Suppressor macrophage treated with lipopolysaccharide for 1 hour (primary cell): ENCODE results near the gene SEC14L2.

Experiments used
- DNase-seq, 3 donors: peaks; one replicate each; pipeline ENCODE4 v3.0.0-alpha.2; 2020 to 2022

The SEC14L2 gene

DNA sequence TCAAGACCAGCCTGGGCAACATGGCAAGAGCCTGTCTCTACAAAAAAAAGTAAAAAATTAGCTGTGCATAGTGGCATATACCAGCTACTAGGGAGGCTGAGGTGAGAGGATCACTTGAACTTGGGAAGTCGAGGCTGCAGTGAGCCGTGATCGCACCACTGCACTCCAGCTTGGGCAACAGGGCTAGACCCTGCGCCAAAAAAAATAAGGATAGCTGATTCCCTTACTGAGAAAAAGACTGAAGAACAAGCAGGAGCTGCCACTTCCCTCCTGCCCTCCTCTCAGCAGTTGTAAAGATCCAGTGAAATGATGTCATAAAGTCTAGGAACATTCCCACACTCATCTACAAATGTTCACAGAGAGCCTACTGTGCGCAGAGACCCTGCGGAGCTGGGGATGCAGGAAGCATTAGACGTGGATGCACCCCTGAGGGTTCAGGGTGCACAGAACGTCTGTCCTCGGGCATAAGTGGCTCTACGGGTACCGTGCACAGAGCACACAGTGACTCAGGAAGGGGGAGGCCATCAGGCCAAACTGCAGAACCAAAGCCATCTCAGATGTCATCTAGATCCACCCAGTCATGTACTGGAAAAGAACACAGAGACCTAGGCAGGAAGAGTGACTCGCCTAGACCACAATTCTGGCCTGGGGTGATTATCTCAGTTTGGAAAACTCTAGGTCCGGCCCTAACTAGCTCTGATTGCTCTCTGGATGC is 11.7 kb downstream of the SEC14L2 start:
- peak in 2 of 3 donors; percentile 15 to 44 for DNase-seq

GRCh38 chr22:30411780-30412179 is 15.0 kb downstream of the SEC14L2 start:
- DNase-seq, result no peak

- no peak for DNase-seq
Observed at GRCh38 chr22:30413001-30413400, 16.2 kb downstream of the SEC14L2 start.

DNA sequence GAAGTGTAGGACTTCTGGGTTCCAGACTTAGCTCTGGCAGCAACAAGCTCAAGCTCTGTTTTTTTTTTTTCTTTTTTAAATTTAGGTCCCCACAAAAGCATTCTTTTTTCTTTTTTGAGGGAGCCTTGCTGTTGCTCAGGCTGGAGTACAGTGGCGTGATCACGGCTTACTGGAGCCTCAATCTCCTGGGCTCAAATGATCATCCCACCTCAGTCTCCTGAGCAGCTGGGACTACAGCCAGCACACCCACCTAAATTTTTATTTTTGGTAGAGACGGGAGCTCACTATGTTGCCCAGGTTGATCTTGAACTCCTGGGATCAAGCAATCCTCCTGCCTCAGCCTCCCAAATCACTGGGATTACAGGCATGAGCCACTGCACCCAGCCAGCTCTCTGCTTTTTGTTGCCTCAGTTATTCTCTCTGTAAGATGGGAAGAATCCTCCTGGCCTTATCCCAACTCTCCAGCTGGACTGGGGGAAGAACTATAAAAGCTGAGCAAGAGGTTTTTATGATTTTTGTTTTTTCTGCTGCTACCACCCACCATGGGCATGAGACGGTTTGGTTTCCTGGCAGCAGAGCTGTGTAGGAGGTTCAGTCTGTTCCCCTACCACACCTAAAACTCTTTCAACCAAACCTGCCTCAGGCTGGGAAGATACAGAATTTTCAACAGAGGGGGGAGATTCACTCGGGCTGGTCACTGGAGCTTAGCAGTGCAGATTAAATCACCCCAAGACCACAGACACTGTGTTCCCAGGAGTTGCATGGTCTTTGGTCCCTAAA is 17.1 kb downstream of the SEC14L2 start:
- no peak for DNase-seq

DNA sequence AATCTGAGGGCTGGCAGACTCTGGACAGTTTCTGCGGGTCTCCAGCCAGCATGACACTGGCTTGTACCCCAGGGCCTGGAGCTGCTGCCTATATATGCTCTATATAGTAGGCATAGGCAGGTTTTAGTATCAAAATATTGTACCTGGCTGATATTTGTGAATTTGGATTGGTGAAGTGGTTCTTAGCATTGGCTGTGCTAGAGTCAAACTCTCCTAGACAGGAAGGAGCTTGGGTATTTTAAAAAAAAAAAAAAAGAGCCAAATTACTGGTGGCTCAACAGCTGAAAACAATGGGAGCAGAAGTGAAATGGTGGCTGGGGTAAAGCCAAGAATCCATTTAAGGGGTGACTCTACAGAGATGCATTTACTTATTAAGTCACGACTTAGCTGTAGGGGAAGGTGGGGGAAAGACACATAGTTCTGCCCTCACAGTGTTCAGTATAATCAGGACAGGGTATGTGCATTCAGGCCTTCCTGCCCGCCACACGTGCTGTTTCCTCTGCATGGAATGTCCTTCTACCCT is 17.8 kb downstream of the SEC14L2 start:
- DNase-seq, result no peak

DNA sequence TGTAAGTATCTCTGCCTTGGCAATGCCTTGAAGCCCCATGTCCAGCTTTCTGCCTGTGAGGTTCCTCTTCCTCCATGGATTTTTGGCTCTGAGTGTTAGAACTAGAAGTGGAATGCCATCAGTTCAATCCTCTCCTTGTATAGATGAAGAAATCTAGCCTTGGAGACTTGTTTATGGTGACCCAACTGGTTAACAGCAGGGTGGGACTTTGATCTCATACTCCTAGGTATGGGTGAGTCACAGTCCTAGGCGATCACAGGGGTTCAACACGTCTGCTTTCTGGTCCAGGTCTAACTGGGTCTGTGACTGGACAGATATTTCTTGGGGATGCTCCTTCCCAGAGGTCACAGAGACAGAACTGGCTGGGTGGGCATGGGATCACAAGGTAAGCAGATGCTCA is 19.6 kb downstream of the SEC14L2 start:
- DNase-seq, result no peak

DNA sequence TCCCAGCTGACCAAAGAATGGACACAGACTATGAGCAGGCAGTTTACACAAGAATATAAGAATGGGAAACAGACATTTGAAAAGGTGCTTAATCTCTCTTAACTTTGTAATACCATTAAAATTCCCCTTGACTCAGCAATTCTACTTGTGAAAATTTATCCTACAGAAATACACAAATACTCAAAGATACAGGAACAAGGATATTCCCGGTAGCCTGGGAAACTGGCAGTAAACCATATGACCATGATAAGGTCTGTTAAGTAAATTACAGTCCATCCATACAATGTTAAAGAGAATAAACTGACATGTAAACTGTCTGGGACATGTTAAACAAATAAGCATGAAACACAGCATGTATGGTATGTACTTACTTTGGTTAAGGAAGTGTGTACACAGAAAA is 20.0 kb downstream of the SEC14L2 start:
- DNase-seq, result no peak

GRCh38 chr22:30420347-30421125 is 23.7 kb downstream of the SEC14L2 start:
- peak; percentile 50 to 67 (median 51) for DNase-seq

GRCh38 chr22:30421695-30422480 is 25.1 kb downstream of the SEC14L2 start:
- peak; percentile 60 to 72 (median 63) for DNase-seq

- peak; percentile 90 to 95 (median 90) for DNase-seq
Observed at GRCh38 chr22:30422481-30423300, 25.9 kb downstream of the SEC14L2 start.

DNA sequence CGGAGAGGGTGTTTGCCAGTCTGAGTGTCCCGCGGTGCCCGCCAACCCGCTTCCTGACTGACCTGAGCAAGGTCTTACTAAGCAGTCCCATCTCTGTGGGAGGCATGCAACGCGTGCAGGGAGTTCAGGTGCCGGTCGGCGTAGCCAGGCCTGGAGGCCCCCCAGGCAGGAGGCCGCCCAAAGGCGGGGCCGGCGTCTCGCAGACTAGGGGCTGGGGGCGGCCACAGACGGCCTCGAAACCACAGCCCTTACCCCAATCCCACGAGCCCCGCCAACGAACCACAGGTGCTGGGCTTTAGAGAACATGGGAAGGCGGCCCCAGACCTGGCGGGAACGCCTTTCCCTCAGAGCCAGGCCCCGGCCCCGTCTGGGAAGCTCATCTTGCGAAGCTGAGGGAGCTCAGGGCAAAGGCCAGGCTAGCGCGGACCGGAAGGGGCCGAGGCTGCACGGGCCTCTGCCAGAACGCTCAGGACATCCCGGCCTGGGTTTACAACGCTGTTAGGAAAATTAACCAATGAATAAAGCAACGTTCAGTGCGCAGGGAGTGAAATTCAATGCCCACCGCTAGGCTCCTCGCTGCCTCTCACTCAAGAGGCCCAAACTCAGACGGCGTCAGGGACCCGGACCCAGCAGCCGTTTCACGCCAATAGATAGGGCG is 26.6 kb downstream of the SEC14L2 start:
- no peak for DNase-seq

DNA sequence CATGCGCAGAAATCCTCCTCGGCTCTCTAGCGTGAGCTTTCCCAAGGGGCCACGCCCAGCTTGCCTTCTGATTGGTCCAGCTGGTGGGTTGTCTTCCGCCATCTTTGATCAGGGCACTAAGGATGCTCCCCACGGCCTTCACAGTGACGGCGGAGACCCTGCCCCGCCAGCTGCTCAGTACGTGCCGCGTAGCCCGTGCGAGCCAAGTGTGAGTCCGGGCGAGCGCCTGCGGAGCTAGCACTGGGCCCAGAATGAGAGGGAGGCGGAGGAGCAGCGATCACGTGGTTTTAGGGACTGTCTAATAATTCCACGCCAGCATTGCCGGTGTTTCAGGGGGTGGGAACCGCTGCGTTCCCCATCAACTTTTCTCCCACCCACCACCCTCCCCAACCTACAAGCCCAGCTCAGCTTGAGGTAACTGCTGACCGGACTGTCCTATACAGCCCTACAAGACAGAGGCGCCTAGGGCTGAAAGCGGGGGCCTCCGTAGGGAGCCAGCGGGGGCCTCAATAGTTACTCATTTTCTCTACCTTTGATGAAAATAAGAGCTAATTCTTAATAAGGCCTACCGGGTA is 27.2 kb downstream of the SEC14L2 start:
- DNase-seq, result peak; percentile 98 to 99 (median 99)

DNA sequence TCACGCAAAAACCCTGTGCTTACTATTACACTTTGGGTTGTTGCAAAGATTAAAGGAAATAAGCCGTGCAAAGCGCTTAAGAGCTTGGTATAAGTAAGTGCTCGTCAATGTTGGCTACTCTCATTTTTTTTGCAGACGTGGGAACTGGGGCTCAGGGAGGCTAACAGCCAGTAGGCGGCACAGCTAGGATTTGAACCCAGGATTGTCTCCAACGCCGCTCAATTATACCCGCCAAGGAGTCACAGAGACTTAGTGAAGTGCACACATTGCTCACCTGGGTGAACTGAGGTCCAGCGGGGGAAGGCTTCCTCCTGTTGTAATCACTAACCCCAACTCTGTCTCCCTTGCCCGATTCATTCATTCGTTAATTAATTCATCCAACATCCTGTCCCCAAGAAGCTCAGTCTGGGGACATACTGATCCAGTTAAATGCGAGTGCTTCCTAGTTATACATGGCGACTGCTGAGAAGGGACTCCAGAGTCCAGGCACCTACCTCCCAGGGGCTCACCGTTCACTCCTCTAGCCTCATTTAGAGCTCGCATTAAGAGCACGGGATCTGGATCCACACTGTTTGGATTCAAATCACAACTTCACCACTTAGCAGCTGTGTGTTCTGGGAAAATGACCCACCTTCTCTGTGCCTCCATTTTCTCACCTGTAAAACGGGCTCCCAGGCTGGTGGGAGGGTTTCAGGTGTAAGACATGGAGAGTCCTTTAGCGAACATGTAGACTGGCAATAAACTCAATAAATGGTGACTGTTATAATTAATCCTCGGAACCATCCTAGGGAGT is 27.9 kb downstream of the SEC14L2 start:
- DNase-seq, result no peak

GRCh38 chr22:30425327-30425615 is 28.5 kb downstream of the SEC14L2 start:
- no peak for DNase-seq

DNA sequence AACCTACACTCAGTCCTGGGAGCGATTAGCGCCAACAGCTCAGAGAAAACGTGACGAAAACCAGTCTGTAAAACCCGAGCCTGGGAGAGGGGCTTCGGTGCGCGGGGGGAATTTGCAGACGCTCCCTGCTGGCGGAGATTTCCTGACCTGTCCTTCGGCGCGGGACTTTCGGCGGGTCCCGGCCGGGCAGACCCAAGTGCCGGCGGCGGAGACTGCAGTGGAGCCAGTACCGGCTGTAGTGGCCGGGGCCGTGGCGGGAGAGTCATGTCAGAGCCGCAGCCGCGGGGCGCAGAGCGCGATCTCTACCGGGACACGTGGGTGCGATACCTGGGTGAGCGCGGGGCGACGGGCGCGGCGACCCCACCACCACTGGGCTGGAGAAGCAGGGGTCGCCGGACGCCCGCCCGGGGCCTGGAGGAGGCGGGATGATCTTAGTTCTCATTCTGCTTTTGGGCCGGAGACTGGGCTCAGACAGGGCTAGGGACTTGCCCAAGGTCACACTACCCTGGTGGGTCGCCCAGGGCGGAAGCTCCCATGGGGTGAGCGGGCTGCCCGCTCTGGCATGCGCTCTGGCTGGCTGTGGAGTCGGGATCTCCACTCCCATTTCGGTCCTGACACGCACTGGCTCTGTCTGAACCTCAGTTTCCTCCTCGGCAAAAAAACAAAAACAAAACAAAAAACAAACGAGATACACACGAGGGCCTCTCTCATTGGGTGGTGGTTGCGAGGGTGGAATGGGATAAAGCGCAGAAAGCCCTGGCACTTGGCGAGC is 29.0 kb downstream of the SEC14L2 start, which contains the start of gene MTFP1:
TSS of gene MTFP1 (plus strand) at position 153 of the 772 bp plus-strand sequence. CDS start at position 265, 112 bp downstream.
- DNase-seq, result peak; percentile 71 to 85 (median 71)

DNA sequence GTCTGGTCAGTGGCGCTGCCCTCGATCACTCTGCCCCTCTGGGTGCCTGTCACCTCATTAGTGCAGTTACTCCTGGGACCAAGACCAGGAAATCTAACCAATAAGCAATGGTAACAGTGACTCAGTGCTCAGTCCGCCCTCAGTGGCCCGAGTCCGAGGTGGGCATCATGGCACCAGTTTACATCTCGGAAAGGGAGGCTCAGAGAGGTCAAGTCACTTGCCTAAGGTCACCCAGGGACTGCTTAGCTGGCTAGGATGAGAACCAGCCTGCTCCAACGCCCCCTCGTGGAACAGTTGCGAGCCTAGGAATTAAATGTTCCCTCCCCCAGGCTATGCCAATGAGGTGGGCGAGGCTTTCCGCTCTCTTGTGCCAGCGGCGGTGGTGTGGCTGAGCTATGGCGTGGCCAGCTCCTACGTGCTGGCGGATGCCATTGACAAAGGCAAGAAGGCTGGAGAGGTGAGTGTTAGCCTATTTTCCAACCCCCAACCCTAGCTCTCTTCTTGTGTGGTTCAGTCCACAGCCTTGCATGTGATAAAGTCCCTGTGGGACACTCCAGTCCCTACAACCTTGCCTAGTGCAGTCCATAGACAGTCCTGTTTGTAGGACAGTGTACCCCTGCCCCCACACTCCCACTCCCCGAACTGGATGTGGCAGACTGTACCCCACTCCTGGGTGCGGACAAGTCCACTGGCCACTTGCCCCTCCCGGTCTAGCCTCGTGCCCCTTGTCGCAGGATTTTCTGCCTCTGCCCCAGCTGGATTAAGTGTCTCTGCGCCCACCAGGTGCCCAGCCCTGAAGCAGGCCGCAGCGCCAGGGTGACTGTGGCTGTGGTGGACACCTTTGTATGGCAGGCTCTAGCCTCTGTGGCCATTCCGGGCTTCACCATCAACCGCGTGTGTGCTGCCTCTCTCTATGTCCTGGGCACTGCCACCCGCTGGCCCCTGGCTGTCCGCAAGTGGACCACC is 29.9 kb downstream of the SEC14L2 start:
- DNase-seq, result peak; percentile 91 to 93 (median 93)

DNA sequence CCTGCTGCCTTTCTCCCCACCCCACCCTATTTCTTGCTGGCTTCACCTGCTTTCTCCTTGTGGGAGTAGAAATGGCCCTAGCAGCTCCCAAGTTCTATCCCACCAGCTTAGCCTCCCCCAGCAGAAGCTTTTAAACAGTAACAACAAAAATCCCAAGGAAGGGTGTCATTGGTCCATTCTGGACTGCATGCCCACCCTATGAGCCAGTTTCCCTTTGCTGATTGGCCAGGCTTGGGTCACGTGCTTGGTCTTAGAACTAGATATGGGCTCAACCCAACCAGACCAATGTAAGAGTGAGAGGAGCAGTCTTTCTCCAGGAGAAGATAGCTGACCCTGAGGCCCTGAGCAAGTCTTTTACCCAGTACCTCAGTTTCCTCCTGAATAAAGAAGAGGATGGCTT is 31.1 kb downstream of the SEC14L2 start:
- DNase-seq, result no peak

DNA sequence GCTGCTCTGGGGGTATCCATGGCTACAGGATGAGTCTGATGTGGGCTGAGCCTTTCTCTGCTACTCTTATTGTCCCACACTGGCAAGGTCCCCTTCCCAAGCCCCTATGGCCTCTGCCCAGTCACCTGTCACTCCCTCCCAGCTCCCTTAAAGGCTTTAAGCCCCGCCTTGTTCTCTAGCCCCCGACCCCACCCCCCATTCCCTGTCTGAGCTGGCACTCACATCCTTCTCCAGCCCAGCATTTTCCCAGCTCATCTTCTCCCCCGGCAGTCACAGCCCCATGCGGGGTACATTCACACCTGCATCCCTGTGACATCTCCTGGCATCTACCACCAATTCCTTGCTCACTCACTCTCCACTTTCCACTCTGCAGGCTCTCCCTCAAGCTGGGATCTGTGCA is 33.1 kb downstream of the SEC14L2 start:
- DNase-seq, result no peak
